Adrenal gland (tissue), 12 donors: ENCODE results near the gene TRRAP. TPM values are rescaled to one million over a fixed set of nuclear protein-coding genes. Genes with fewer than 3 reads are reported as not detected.

ENCODE experiments used
- DNase-seq, 7 donors: peaks; one replicate each; pipeline ENCODE4 v3.0.0-alpha.2; 2019 to 2020
- H3K27ac ChIP-seq, 5 donors: fragments of 200-600 bp; sonication (generic) in 4 of 5; 1 replicate in 3 of 5; 2 replicates in 2 of 5; pipeline versions ENCODE4 v1.5.1 to v1.8.0; 2016 to 2020; ENCODE audit warnings: mild to moderate bottlenecking in 1 of 5
- H3K27me3 ChIP-seq: fragments of 200-600 bp; 2 replicates; pipeline ENCODE4 v1.8.0; 2021
- H3K36me3 ChIP-seq, 2 donors: fragments of 200-600 bp; replicated peaks in 1 of 2; 1 replicate in 1 of 2; 2 replicates in 1 of 2; pipeline versions ENCODE4 v1.5.1 to v1.8.0; 2018 to 2022
- H3K4me1 ChIP-seq, 2 donors: fragments of 200-600 bp; replicated peaks in 1 of 2; 1 replicate in 1 of 2; 2 replicates in 1 of 2; pipeline versions ENCODE4 v1.5.1 to v1.8.0; 2018 to 2021
- H3K4me3 ChIP-seq, 4 donors: fragments of 200-600 bp; sonication (generic) in 3 of 4; one replicate each; pipeline ENCODE4 v1.5.1; 2016 to 2018
- H3K9me3 ChIP-seq, 3 donors: fragments of 200-600 bp; sonication (generic) in 1 of 3; replicated peaks in 1 of 3; 1 replicate in 2 of 3; 2 replicates in 1 of 3; pipeline versions ENCODE4 v1.5.1 to v1.8.0; 2016 to 2021
- CTCF ChIP-seq, 6 experiments: fragments of 450-650 bp in 4 of 6; fragments of 200-600 bp in 2 of 6; sonication (generic) in 1 of 6; IDR thresholded peaks; 1 replicate in 5 of 6; 2 replicates in 1 of 6; pipeline versions ENCODE4 v1.5.1 to v1.8.0; 2016 to 2021; ENCODE audit warnings: antibody characterized with exemption in 6 of 6, mild to moderate bottlenecking in 2 of 6, moderate library complexity in 1 of 6
- POLR2A ChIP-seq, 2 donors: fragments of 450-650 bp; IDR thresholded peaks; one replicate each; pipeline ENCODE4 v1.6.1; 2017; ENCODE audit warnings: antibody characterized with exemption in 2 of 2, mild to moderate bottlenecking in 2 of 2, moderate library complexity in 1 of 2
- WGBS, 4 donors: extraction: QIAGEN DNeasy Blood & Tissue Kit in 2 of 4; methylation state at CpG; one replicate each; pipeline versions ENCODE4 v1.1.5 to v1.1.7; 2013 to 2017; 5-methylcytosine and 5-hydroxymethylcytosine counted together
- intact Hi-C, 2 donors: fragments of 100-400 bp; cut with DNase I; formaldehyde crosslinking; loops; one replicate each; pipeline versions ENCODE4 v1.14.1 to v1.15.0; 2022 to 2023
- polyA plus RNA-seq, 3 donors: library from polyadenylated mRNA; stranded (reverse); fragments of 200-250 nt in 2 of 3; fragments of 350-450 nt in 1 of 3; fragmentation: Illumina TruSeq in 1 of 3; extraction: RNeasy Lipid Tissue Mini Kit (QIAGEN cat#74804) in 1 of 3; gene quantifications; one replicate each; pipeline ENCODE4 v1.2.3, GENCODE V29; 2013 to 2014
- total RNA-seq, 9 donors: library from RNA; depleted of rRNA in 4 of 9; stranded (reverse); fragments of >200 nt in 4 of 9; fragments of 120-200 nt in 1 of 9; fragmentation: NEBNext Ultra II Directional in 1 of 9; extraction: Animal tissue kit (Norgen Biotek cat#: 25700) in 1 of 9; gene quantifications; one replicate each; pipeline versions ENCODE4 v1.1.0 to v1.2.4, GENCODE V29; 2013 to 2023
- donor health status: healthy with polysubstance abuse.
- donor health status: Bipolar disorder and iron deficiency.
- donor health status: DM: yes; HTN: yes; CAD: no.
- donor health status: DM: no; HTN: no; CAD: no.
- donor health status: DM: no; HTN: no; CAD: no.
- donor health status: DM: yes; HTN: yes; CAD: no.

TRRAP gene
- total and polyA plus RNA-seq, 12 donors = 11.8 to 43.0 (median 30.9) TPM

- peak in 6 of 7 donors; percentile 40 to 90 (median 55) for DNase-seq
- Histone ChIP-seq H3K4me3 (no peak overlapping the region), H3K9me3 (no peaks in the 10 kb centered on the region), H3K27me3 (no peaks in the 10 kb centered on the region), H3K27ac (no peak overlapping the region), H3K4me1 (no peaks in the 10 kb centered on the region), H3K36me3 (peaks cover 0 to 98% of the 10 kb centered on the region in 2 donors)
- TF ChIP-seq POLR2A (IDR thresholded peaks at IDR 0.05) (no peak), CTCF (IDR thresholded peaks at IDR 0.05) (no peak)
- 78 to 83% (median 82%) methylated on average over 16 to 17 of the region's 17 CpGs for WGBS, 4 donors
- intact Hi-C loops = no loop called here
These were observed 96.8 kb downstream of the TRRAP start for GRCh38 chr7:98974906-98975816.

GRCh38 chr7:98976396-98977185 is 98.3 kb downstream of the TRRAP start:
- Histone ChIP-seq H3K9me3 (no peaks in the 10 kb centered on the region), H3K27me3 (no peaks in the 10 kb centered on the region), H3K27ac (no peak overlapping the region), H3K4me3 (no peak overlapping the region), H3K36me3 (peaks cover 0 to 98% of the 10 kb centered on the region in 2 donors), H3K4me1 (no peaks in the 10 kb centered on the region)
- TF ChIP-seq CTCF (IDR thresholded peaks at IDR 0.05) = no peak
- no peak for TF ChIP-seq POLR2A (IDR thresholded peaks at IDR 0.05)
- intact Hi-C loops = no loop called here
- DNase-seq = no peak
- 95 to 97% (median 96%) methylated on average over 23 to 30 of the region's 30 CpGs for WGBS, 4 donors

- Histone ChIP-seq H3K4me1 (no peaks in the 10 kb centered on the region), H3K4me3 (no peak overlapping the region), H3K9me3 (no peaks in the 10 kb centered on the region), H3K36me3 (peaks cover 0 to 98% of the 10 kb centered on the region in 2 donors), H3K27me3 (no peaks in the 10 kb centered on the region), H3K27ac (no peak overlapping the region)
- intact Hi-C loops = no loop called here
- DNase-seq = peak in 1 of 7 donors; percentile 49
- 89 to 94% (median 93%) methylated on average over 9 of the region's 9 CpGs for WGBS, 4 donors
- no peak for TF ChIP-seq CTCF (IDR thresholded peaks at IDR 0.05)
- TF ChIP-seq POLR2A (IDR thresholded peaks at IDR 0.05) = no peak
These were observed 100.3 kb downstream of the TRRAP start for GRCh38 chr7:98978672-98979071.

DNA sequence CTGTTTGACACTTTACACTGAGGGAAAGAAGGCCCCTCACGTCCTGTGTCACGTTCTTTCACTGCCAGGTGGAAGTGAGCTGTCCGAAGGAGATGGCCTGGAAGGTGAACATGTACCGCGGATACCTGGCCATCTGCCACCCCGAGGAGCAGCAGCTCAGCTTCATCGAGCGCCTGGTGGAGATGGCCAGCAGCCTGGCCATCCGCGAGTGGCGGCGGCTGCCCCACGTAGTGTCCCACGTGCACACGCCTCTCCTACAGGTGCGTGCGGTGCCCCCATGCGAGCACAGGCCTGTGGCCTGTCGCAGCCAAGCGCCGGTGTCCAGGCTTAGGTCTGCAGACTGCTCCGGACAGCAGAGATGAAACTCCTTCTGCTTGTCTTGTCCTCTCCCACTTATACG is 103.4 kb downstream of the TRRAP start:
- Histone ChIP-seq H3K9me3 (no peaks in the 10 kb centered on the region), H3K27me3 (no peaks in the 10 kb centered on the region), H3K4me3 (no peak overlapping the region), H3K27ac (no peak overlapping the region), H3K36me3 (peaks cover 0 to 97% of the 10 kb centered on the region in 2 donors), H3K4me1 (no peaks in the 10 kb centered on the region)
- WGBS, 4 donors = 89 to 96% (median 92%) methylated on average over 7 to 23 of the region's 23 CpGs
- intact Hi-C loops = no loop called here
- peak in 1 of 7 donors; percentile 47 for DNase-seq
- TF ChIP-seq POLR2A (IDR thresholded peaks at IDR 0.05) (no peak), CTCF (IDR thresholded peaks at IDR 0.05) (no peak)
